C4-2B (cell line): ENCODE results near the gene XKR7.

Experiments
- ZFX ChIP-seq: fragments of 450-650 bp; IDR thresholded peaks from 2 replicates; pipeline ENCODE4 v1.6.1; 2017
- TF ChIP-seq, protein P1 (sequence below): fragments of 450-650 bp; conservative IDR thresholded peaks from 2 replicates; pipeline ENCODE4 v1.5.1; 2017; ENCODE audit warnings: mild to moderate bottlenecking

DNA sequence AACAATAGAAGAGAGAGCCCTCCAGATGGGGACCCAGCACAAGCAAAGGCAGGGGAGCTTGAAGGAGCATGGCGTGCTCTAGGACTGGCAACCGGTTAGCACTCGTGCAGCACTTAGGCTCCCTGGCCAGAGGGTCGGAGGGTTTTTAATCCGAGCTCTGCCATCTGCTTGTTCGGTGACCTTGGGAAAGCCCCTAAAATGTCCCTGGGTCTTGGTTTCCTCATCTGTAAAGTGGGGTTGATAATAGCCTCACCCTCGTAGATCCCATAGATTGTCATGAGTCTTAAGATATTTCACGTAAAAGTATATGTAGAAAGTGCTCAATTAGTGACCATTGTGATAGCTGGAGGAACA lies 67.5 kb downstream of the XKR7 start:
- TF ChIP-seq, protein P1, sequence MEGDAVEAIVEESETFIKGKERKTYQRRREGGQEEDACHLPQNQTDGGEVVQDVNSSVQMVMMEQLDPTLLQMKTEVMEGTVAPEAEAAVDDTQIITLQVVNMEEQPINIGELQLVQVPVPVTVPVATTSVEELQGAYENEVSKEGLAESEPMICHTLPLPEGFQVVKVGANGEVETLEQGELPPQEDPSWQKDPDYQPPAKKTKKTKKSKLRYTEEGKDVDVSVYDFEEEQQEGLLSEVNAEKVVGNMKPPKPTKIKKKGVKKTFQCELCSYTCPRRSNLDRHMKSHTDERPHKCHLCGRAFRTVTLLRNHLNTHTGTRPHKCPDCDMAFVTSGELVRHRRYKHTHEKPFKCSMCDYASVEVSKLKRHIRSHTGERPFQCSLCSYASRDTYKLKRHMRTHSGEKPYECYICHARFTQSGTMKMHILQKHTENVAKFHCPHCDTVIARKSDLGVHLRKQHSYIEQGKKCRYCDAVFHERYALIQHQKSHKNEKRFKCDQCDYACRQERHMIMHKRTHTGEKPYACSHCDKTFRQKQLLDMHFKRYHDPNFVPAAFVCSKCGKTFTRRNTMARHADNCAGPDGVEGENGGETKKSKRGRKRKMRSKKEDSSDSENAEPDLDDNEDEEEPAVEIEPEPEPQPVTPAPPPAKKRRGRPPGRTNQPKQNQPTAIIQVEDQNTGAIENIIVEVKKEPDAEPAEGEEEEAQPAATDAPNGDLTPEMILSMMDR = no peak
- TF ChIP-seq ZFX = no peak
